HepG2 (cell line): ENCODE results near the gene CACNB4. TPM values are rescaled to one million over a fixed set of nuclear protein-coding genes. Genes with fewer than 3 reads are reported as not detected.

ENCODE experiments used
- CAMTA2 ChIP-seq: sonication (generic); formaldehyde crosslinking; IDR thresholded peaks from 2 replicates; pipeline ENCODE4 v1.4.0; 2020; ENCODE audit warnings: mild to moderate bottlenecking, missing genetic modification reagents, borderline replicate concordance
- ETV5 ChIP-seq: IDR thresholded peaks from 2 replicates; pipeline ENCODE4 v1.6.1; 2018; ENCODE audit warnings: missing biosample characterization, missing genetic modification reagents, inconsistent platforms, borderline replicate concordance
- FOXK1 ChIP-seq: sonication (generic); formaldehyde crosslinking; IDR thresholded peaks from 2 replicates; pipeline ENCODE4 v1.4.0; 2020; ENCODE audit warnings: low read depth, missing genetic modification reagents, borderline replicate concordance
- GFI1 ChIP-seq: sonication (generic); formaldehyde crosslinking; IDR thresholded peaks from 2 replicates; pipeline ENCODE4 v1.5.0; 2020; ENCODE audit warnings: missing genetic modification reagents, mild to moderate bottlenecking, borderline replicate concordance
- HIVEP1 ChIP-seq: sonication (generic); formaldehyde crosslinking; IDR thresholded peaks from 2 replicates; pipeline ENCODE4 v1.4.0; 2020; ENCODE audit warnings: mild to moderate bottlenecking, missing genetic modification reagents
- LCORL ChIP-seq, 2 experiments: fragments of 450-650 bp in 1 of 2; sonication (generic) in 1 of 2; formaldehyde crosslinking in 1 of 2; IDR thresholded peaks; 2 replicates each; pipeline versions ENCODE4 v1.5.0 to v1.6.1; 2017 to 2020; ENCODE audit warnings: antibody characterized with exemption in 1 of 2, missing genetic modification reagents in 1 of 2
- MIER2 ChIP-seq: IDR thresholded peaks from 2 replicates; pipeline ENCODE4 v1.6.1; 2016; ENCODE audit warnings: missing biosample characterization, missing genetic modification reagents
- NR3C1 ChIP-seq: sonication (generic); formaldehyde crosslinking; IDR thresholded peaks from 2 replicates; pipeline ENCODE4 v1.4.0; 2020; ENCODE audit warnings: missing genetic modification reagents
- POLR2A ChIP-seq, 2 experiments: IDR thresholded peaks; 2 replicates each; pipeline ENCODE4 v1.6.1; 2011; ENCODE audit warnings: low read depth in 2 of 2, low read length in 2 of 2, mild to moderate bottlenecking in 1 of 2, moderate library complexity in 1 of 2; ENCODE audit not compliant: insufficient read depth in 1 of 2
- RAD51 ChIP-seq: fragments of 450-650 bp; IDR thresholded peaks from 2 replicates; pipeline ENCODE4 v1.6.1; 2016; ENCODE audit warnings: borderline replicate concordance
- SMAD1 ChIP-seq: sonication (generic); formaldehyde crosslinking; IDR thresholded peaks from 2 replicates; pipeline ENCODE4 v1.4.0; 2020; ENCODE audit warnings: missing genetic modification reagents, low read depth, mild to moderate bottlenecking, borderline replicate concordance
- ZBTB1 ChIP-seq: sonication (generic); formaldehyde crosslinking; IDR thresholded peaks from 2 replicates; pipeline ENCODE4 v1.4.0; 2020; ENCODE audit warnings: missing genetic modification reagents, borderline replicate concordance
- ZBTB42 ChIP-seq: sonication (generic); formaldehyde crosslinking; IDR thresholded peaks from 2 replicates; pipeline ENCODE4 v1.5.0; 2020; ENCODE audit warnings: mild to moderate bottlenecking, missing genetic modification reagents
- ZFAT ChIP-seq: sonication (generic); formaldehyde crosslinking; conservative IDR thresholded peaks from 2 replicates; pipeline ENCODE4 v1.8.1; 2023; ENCODE audit warnings: missing genetic modification reagents, inconsistent platforms
- ZNF674 ChIP-seq: sonication (generic); formaldehyde crosslinking; IDR thresholded peaks from 2 replicates; pipeline ENCODE4 v1.5.0; 2020; ENCODE audit warnings: low read depth, mild to moderate bottlenecking, missing genetic modification reagents
- ZNF841 ChIP-seq: sonication (generic); formaldehyde crosslinking; IDR thresholded peaks from 2 replicates; pipeline ENCODE4 v1.8.1; 2023; ENCODE audit warnings: missing genetic modification reagents, borderline replicate concordance
- ZNF883 ChIP-seq: sonication (generic); formaldehyde crosslinking; IDR thresholded peaks from 2 replicates; pipeline ENCODE4 v1.5.1; 2020; ENCODE audit warnings: mild to moderate bottlenecking, missing genetic modification reagents; ENCODE audit errors: not compliant biosample characterization
- polyA plus RNA-seq, 8 experiments: library from polyadenylated mRNA; depleted of rRNA in 3 of 8; stranded (reverse) in 7 of 8; unstranded in 1 of 8; fragments of >200 nt; fragmentation: Illumina TruSeq in 4 of 8; extraction: Trizol in 4 of 8; gene quantifications; 2 replicates each; pipeline versions ENCODE4 v1.2.1 to v1.2.3, GENCODE V29; 2011 to 2016; ENCODE audit warnings: low read depth in 4 of 8, missing spikeins in 1 of 8, mixed read lengths in 1 of 8; ENCODE audit not compliant: insufficient read depth in 1 of 8
- total RNA-seq, 5 experiments: library from RNA; depleted of rRNA; stranded (reverse); fragments of >200 nt; fragmentation: Illumina TruSeq; extraction: Trizol; gene quantifications; 2 replicates each; pipeline ENCODE4 v1.2.3, GENCODE V29; 2016; ENCODE audit warnings: low read depth in 1 of 5
- TF ChIP-seq, protein P1 (sequence below): sonication (generic); formaldehyde crosslinking; conservative IDR thresholded peaks from 2 replicates; pipeline ENCODE4 v1.4.0; 2020; ENCODE audit warnings: missing genetic modification reagents
- TF ChIP-seq, protein P2 (sequence below): IDR thresholded peaks from 2 replicates; pipeline ENCODE4 v1.6.1; 2016; ENCODE audit warnings: missing biosample characterization, missing genetic modification reagents, low read depth
- TF ChIP-seq, protein P3 (sequence below): sonication (generic); formaldehyde crosslinking; IDR thresholded peaks from 2 replicates; pipeline ENCODE4 v1.4.0; 2020; ENCODE audit warnings: low read depth, mild to moderate bottlenecking, missing genetic modification reagents
- TF ChIP-seq, protein P4 (sequence below): sonication (generic); formaldehyde crosslinking; IDR thresholded peaks from 2 replicates; pipeline ENCODE4 v1.5.0; 2020; ENCODE audit warnings: mild to moderate bottlenecking, missing genetic modification reagents

Gene CACNB4
- total and polyA plus RNA-seq, 2 of the 13 experiments (the other 11 are each of a cell fraction or from before 2014, with no cell fraction given) = 5.1 to 14.3 TPM

DNA sequence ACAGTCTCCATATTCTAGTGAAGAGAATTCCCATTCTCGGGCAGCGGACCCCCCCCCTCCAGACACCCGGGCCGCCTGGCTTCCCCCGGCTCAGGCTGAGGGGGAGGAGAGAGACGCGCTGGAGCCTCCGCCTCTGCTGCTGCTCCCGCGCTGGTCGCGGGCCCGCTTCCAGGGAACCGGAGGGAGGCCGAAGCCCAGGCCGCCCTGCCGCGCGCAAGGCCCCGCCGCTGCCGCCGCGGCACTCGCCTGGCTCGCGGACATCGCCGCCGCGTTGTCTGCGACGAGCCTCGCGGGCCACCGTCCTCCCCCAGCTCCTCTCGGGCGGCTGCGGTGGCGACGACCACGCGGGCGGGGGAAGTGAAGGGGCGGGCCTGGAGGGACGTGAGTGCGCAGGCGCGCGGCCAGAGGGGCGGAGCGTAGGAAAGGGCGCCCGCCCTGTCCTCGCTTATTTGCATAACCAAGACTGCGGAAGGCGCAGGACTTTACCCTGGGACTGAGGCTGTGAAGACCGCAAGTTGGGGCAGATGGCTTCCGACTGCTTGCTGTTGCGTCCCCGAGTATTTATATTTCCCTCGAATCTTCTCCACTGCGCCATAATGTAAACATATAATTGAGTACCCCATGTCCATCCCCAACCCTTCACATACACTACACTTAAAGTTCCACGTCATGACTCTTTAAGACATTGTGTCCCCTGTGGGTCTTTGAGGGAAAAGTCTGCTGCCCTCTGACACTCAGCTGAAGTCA lies 270.5 kb downstream of the CACNB4 start, which contains the start of gene ARL5A (continued):
- TF ChIP-seq LCORL (IDR thresholded peaks at IDR 0.05) = no peak
- TF ChIP-seq LCORL (CRISPR knock-in tag; IDR thresholded peaks at IDR 0.05) = peak; percentile 89
- 0 out of 2 replicates have a peak, but pooled peaks have one; percentile 51 for TF ChIP-seq MIER2 (CRISPR knock-in tag)
- peak; percentile 25; the same call in 1 of the 2 replicates for TF ChIP-seq FOXK1 (CRISPR knock-in tag)
- TF ChIP-seq, protein P1, sequence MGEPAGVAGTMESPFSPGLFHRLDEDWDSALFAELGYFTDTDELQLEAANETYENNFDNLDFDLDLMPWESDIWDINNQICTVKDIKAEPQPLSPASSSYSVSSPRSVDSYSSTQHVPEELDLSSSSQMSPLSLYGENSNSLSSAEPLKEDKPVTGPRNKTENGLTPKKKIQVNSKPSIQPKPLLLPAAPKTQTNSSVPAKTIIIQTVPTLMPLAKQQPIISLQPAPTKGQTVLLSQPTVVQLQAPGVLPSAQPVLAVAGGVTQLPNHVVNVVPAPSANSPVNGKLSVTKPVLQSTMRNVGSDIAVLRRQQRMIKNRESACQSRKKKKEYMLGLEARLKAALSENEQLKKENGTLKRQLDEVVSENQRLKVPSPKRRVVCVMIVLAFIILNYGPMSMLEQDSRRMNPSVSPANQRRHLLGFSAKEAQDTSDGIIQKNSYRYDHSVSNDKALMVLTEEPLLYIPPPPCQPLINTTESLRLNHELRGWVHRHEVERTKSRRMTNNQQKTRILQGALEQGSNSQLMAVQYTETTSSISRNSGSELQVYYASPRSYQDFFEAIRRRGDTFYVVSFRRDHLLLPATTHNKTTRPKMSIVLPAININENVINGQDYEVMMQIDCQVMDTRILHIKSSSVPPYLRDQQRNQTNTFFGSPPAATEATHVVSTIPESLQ = peak; percentile 75
- 0 out of 2 replicates have a peak, but pooled peaks have one; percentile 82 for TF ChIP-seq ZNF674 (CRISPR knock-in tag)
- TF ChIP-seq NR3C1 (CRISPR knock-in tag) = no peak
- peak; percentile 99 for TF ChIP-seq POLR2A (IDR thresholded peaks at IDR 0.05; ENCODE audit: insufficient read depth in 1 of 2, low read depth in 2 of 2, low read length in 2 of 2)
- TF ChIP-seq, protein P2, sequence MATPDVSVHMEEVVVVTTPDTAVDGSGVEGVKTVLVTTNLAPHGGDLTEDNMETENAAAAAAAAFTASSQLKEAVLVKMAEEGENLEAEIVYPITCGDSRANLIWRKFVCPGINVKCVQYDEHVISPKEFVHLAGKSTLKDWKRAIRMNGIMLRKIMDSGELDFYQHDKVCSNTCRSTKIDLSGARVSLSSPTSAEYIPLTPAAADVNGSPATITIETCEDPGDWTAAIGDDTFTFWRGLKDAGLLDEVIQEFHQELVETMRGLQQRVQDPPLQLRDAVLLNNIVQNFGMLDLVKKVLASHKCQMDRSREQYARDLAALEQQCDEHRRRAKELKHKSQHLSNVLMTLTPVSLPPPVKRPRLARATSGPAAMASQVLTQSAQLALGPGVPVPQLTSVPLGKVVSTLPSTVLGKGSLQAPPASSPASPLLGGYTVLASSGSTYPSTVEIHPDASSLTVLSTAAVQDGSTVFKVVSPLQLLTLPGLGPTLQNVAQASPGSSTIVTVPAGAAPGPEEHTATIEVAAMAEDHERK (CRISPR knock-in tag) = no peak
- TF ChIP-seq ZNF841 (CRISPR knock-in tag) = no peak
- TF ChIP-seq, protein P3, sequence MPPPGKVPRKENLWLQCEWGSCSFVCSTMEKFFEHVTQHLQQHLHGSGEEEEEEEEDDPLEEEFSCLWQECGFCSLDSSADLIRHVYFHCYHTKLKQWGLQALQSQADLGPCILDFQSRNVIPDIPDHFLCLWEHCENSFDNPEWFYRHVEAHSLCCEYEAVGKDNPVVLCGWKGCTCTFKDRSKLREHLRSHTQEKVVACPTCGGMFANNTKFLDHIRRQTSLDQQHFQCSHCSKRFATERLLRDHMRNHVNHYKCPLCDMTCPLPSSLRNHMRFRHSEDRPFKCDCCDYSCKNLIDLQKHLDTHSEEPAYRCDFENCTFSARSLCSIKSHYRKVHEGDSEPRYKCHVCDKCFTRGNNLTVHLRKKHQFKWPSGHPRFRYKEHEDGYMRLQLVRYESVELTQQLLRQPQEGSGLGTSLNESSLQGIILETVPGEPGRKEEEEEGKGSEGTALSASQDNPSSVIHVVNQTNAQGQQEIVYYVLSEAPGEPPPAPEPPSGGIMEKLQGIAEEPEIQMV = peak; percentile 79
- TF ChIP-seq, protein P4, sequence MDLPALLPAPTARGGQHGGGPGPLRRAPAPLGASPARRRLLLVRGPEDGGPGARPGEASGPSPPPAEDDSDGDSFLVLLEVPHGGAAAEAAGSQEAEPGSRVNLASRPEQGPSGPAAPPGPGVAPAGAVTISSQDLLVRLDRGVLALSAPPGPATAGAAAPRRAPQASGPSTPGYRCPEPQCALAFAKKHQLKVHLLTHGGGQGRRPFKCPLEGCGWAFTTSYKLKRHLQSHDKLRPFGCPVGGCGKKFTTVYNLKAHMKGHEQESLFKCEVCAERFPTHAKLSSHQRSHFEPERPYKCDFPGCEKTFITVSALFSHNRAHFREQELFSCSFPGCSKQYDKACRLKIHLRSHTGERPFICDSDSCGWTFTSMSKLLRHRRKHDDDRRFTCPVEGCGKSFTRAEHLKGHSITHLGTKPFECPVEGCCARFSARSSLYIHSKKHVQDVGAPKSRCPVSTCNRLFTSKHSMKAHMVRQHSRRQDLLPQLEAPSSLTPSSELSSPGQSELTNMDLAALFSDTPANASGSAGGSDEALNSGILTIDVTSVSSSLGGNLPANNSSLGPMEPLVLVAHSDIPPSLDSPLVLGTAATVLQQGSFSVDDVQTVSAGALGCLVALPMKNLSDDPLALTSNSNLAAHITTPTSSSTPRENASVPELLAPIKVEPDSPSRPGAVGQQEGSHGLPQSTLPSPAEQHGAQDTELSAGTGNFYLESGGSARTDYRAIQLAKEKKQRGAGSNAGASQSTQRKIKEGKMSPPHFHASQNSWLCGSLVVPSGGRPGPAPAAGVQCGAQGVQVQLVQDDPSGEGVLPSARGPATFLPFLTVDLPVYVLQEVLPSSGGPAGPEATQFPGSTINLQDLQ (CRISPR knock-in tag) = peak; percentile 79; the same call in 1 of the 2 replicates
- TF ChIP-seq GFI1 (CRISPR knock-in tag) = no peak; the same call in 1 of the 2 replicates
- peak; percentile 8 for TF ChIP-seq ZNF883
- peak; percentile 81; the same call in 1 of the 2 replicates for TF ChIP-seq ZBTB42
- TF ChIP-seq CAMTA2 = peak; percentile 77; the same call in 1 of the 2 replicates
- no peak for TF ChIP-seq ZBTB1
- TF ChIP-seq SMAD1 = peak; percentile 72
- TF ChIP-seq ETV5 (CRISPR knock-in tag) = no peak; the same call in 1 of the 2 replicates
- TF ChIP-seq HIVEP1 (CRISPR knock-in tag) = no peak
- no peak for TF ChIP-seq ZFAT (CRISPR knock-in tag)
- no peak for TF ChIP-seq RAD51
